GM12872 (cell line): ENCODE results near the gene HBG1.
"Not testable (repeated sequence)": the region's sequence is repeated elsewhere in the genome, so short reads cannot be mapped to it uniquely, and the experiment has no call there.

ENCODE experiments used
- TF ChIP-seq, protein P1 (sequence below): IDR thresholded peaks from 3 replicates; pipeline ENCODE4 v1.5.1; 2011; ENCODE audit warnings: low read depth, mild to moderate bottlenecking, low read length, moderate library complexity; ENCODE audit not compliant: insufficient read depth

HBG1 gene

DNA sequence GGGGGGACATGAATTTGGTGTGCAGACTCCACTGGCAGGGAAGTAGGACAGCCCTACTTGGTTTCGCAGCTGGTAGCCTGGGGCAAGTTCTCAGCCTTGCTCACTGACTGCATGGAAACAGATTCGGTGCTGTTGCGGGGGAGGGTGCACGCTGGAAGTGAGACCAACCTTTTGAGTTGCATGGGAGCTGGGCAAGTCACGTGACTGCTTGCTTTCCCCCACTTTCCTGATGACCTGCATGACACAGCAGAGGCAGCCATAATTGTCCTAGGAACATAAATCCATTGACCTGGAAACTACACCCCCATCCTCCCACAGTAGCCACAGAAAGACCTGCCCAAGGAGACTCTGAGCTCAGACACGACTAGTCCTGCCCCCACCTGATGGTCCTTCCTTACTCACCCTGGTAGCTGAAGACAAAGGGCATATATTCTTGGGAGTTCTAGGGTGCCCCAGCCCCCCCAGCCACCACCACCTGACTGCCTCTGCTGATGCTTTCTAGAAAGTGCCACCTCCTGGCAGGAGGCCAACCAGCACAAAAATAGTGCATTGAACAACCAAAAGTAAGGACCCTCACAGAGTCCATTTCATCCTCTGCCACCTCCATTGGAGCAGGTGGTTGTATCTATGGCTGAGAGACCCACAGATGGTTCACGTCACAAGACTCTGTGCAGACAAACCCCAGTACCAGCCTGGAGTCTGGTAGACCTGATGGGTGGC lies 9.0 kb upstream of the HBG1 start:
- TF ChIP-seq, protein P1, sequence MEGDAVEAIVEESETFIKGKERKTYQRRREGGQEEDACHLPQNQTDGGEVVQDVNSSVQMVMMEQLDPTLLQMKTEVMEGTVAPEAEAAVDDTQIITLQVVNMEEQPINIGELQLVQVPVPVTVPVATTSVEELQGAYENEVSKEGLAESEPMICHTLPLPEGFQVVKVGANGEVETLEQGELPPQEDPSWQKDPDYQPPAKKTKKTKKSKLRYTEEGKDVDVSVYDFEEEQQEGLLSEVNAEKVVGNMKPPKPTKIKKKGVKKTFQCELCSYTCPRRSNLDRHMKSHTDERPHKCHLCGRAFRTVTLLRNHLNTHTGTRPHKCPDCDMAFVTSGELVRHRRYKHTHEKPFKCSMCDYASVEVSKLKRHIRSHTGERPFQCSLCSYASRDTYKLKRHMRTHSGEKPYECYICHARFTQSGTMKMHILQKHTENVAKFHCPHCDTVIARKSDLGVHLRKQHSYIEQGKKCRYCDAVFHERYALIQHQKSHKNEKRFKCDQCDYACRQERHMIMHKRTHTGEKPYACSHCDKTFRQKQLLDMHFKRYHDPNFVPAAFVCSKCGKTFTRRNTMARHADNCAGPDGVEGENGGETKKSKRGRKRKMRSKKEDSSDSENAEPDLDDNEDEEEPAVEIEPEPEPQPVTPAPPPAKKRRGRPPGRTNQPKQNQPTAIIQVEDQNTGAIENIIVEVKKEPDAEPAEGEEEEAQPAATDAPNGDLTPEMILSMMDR: no peak

DNA sequence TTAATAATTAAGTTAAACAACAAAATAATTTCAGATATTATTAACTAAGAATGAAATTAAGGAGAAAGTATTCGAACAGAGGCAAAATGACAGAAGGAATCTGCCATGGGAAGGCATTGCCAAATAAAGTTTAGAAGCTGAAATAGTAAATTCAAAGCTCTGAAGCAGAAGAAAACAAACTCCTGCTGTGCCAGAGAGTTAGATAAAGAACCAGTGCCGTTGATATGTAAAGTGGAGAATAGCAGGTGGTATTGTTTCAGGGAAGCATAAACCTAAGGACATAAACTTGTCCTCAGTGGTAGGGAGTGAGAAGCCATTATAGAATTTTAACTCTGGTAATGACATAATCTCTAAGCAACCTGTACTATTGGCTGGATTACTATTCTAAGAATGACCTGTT lies 7.6 kb upstream of the HBG1 start:
- TF ChIP-seq, protein P1: no peak

DNA sequence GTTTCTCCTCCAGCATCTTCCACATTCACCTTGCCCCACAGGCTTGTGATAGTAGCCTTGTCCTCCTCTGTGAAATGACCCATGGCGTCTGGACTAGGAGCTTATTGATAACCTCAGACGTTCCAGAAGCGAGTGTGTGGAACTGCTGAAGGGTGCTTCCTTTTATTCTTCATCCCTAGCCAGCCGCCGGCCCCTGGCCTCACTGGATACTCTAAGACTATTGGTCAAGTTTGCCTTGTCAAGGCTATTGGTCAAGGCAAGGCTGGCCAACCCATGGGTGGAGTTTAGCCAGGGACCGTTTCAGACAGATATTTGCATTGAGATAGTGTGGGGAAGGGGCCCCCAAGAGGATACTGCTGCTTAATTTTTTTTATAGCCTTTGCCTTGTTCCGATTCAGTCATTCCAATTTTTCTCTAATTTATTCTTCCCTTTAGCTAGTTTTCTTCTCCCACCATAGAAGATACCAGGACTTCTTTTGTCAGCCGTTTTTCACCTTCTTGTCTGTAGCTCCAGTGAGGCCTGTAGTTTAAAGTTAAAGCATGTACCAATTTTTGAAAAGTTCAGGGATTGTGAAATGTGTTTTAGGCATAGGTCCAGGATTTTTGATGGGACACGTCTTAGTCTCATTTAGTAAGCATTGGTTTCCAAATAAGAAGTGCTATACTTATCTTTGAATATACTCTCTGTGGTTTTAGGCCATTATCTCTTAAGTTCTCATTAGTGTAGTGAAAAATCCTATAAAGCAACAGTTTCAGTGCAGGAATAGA lies 5.2 kb upstream of the HBG1 start, which contains the start of gene HBG2:
Gene HBG2 (minus strand): TSS at position 136 of the 768 bp plus-strand sequence. CDS start 53 bp downstream, at position 83.
- TF ChIP-seq, protein P1: not testable (repeated sequence)

DNA sequence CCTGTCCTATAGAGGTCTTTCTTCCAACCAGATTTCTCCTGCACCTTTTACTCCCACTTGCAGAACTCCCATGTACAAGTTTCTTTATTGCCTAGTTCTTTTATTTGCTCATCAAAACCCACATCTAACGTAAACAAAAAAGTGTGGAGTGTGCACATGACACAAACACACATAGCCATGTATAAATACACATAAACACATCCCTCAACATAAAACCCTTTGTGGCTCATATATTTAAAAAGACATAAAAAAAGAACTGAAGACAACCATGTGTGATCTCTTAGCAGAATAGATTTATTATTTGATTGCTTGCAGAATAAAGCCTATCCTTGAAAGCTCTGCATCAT lies 3.2 kb upstream of the HBG1 start:
- TF ChIP-seq, protein P1: no peak

DNA sequence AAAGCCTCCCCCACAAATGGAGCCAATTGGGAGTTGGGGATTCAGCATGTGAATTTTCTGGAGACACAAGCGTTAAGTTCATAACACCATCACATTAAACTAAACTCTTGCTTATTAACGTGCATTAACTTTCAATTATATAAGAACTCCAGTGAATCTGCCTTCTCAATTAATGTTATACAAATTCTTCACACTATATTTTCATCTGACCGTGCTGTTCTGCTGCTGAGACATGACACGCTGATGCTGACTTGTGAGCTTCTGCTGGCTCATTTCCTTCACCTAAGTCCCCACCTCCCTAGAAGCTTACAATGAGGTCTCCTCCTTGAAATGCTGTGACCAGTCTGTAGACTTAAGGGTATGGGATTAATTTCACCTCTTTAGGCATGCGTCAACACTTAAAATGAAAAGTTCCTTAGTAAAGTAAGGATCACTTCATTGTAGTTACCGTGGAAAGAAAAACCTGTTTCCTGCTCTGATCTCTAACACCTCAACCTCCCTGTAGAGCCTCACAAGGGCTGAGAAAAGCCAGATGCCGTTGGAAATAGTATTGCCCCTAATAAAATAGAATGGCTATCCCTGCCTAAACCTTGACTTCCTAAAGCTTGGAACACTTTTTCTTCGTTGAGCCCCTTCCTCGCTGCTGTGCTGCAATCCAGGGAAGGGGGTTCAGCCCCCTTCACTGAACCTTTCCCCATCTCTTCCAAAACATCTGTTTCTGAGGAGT lies 2.7 kb upstream of the HBG1 start:
- TF ChIP-seq, protein P1: no peak

DNA sequence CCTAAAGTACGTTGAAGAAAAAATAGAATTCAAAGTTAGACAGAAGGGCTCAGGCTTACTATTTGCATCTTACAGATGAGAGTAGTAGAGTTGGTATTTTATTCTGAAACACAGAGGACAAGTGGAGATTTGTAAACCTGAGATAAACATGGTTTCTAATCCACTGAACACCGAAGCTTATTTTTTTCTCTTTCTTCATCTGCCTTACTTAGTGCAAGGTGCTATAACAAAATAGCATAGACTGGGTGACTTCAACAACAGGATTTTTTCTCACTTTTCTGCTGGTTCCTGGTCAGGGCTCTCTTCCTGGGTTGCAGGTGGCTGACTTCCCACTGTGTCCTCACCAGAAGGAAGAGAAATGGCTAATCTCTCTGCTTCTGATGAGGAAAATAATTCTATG lies 2.1 kb upstream of the HBG1 start:
- TF ChIP-seq, protein P1: no peak

DNA sequence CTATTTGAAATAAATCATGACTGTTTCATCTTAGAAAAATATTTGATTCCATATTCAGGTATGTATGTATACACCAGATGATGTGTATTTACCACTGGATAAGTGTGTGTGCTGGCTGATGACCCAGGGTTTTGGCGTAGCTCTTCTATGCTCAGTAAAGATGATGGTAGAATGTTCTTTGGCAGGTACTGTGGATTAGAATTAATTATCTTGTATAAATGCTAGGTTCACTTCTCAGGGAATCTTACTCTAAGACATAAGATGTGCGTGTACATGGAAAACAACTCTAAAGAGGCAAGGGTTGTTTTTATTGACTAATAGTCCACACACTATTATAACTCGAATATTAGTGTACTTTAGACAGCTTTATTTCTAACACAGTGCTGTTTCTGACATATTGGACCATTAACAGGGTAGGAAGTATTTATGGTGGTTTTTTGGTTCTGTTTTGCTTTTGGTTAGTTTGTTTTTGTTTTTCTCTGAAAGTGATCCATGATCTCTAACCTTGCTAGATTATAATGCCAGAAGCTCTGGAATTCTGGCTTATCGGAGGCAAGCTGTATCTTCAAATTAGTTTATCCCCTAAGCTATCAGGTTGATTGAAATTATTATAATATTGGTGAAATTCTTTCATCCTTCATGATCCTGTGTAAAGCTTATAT lies 1.0 kb upstream of the HBG1 start:
- TF ChIP-seq, protein P1: no peak
